ENCODE measurements around the gene SOX18. TPM values are rescaled to one million over a fixed set of nuclear protein-coding genes. Genes with fewer than 3 reads are reported as not detected.
A peak's percentile ranks its signal among the peaks of the same experiment; 100 is the strongest.

Gene SOX18
- total RNA-seq, 1 donor = under 0.01 TPM

DNA sequence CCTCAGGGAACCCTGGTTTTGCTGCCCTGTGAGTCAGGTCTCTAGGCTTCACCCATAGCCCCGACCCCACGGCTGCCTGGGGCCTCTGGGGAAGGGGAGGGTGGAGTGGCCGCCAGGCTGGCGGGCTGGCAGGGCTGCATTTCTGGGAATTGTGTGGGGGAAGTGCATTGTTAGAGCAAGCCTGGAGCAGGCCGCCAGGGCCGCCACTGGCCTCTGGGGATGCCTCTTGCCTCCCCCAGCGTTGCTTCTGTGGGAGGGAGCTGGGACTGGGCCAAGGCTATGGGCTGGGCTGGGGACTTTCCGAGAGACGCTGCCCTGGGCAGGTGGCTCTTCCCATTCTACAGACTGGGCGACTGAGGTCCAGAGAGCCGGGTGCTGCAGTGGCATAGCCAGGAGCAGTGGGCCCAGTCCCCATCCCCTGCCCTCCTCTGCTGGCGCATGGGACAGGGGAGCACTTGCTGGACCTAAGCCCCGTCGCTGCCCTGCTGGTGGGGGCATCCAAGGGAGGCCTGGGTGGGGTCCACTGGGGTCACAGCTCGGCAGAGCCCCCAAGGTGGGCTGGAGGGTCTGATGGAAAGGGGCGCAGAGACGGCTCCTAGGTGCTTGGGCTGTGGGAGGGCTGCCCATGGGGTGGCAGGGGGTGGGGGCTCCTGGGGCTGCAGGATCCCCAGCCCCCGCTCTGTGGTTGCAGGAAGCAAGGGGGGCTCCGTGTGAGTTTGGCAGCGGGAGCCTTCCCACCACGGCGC, 6.6 kb upstream of the SOX18 start:
- H2AFZ ChIP-seq (ENCODE audit: low read length) = no peak overlapping the region
- no peaks in the 10 kb centered on the region for H3K9me3 ChIP-seq (ENCODE audit: low read depth, low read length)
- no peaks in the 10 kb centered on the region for H3K36me3 ChIP-seq (ENCODE audit: insufficient read depth, low read length)
- no peak for DNase-seq (ENCODE audit: insufficient read length, low spot score, missing footprints)
- no peak overlapping the region for H3K27ac ChIP-seq (ENCODE audit: low read depth, low read length)
- H3K27me3 ChIP-seq (ENCODE audit: insufficient read depth, low read length) = no peaks in the 10 kb centered on the region
- H3K4me2 ChIP-seq (ENCODE audit: insufficient read depth, low read length) = no peak overlapping the region
- H3K79me2 ChIP-seq (ENCODE audit: insufficient read depth, low read length) = no peaks in the 10 kb centered on the region
- H3K4me1 ChIP-seq (ENCODE audit: insufficient read depth, low read length) = peaks cover 27% of the 10 kb centered on the region
- H4K20me1 ChIP-seq (ENCODE audit: insufficient read depth, low read length) = peaks cover 3% of the 10 kb centered on the region
- TF ChIP-seq, protein P1, sequence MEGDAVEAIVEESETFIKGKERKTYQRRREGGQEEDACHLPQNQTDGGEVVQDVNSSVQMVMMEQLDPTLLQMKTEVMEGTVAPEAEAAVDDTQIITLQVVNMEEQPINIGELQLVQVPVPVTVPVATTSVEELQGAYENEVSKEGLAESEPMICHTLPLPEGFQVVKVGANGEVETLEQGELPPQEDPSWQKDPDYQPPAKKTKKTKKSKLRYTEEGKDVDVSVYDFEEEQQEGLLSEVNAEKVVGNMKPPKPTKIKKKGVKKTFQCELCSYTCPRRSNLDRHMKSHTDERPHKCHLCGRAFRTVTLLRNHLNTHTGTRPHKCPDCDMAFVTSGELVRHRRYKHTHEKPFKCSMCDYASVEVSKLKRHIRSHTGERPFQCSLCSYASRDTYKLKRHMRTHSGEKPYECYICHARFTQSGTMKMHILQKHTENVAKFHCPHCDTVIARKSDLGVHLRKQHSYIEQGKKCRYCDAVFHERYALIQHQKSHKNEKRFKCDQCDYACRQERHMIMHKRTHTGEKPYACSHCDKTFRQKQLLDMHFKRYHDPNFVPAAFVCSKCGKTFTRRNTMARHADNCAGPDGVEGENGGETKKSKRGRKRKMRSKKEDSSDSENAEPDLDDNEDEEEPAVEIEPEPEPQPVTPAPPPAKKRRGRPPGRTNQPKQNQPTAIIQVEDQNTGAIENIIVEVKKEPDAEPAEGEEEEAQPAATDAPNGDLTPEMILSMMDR (IDR thresholded peaks at IDR 0.05; ENCODE audit: extremely low read depth, low read depth, low read length) = no peak
- no peak overlapping the region for H3K4me3 ChIP-seq (ENCODE audit: insufficient read depth, low read length)

DNA sequence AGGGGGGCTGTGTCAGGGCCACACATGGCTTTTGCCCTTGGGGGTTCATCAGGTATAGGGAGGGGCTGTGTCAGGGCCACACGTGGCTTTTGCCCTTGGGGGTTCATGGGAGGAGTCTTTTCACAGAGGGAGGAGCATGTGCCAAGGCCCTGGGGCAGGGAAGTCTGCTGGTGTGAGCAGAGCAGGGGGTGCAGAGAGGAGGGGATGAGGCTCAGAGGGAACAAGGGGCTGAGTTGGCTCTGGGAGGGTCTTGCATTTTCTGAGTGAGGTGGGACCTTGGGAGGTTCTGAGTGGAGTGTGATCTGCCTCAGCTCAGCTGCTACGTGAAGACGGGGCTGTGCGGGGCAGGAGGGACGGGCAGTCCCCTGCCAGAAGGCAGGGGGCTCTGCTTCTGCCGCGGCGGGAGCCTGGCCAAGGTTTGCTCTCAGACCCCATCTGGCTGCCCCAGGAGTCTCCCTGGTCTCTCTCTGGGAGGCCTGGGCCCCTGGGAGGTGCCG, 6.0 kb upstream of the SOX18 start:
- no peak overlapping the region for H3K4me2 ChIP-seq (ENCODE audit: insufficient read depth, low read length)
- no peak for DNase-seq (ENCODE audit: insufficient read length, low spot score, missing footprints)
- no peaks in the 10 kb centered on the region for H3K9me3 ChIP-seq (ENCODE audit: low read depth, low read length)
- H3K27ac ChIP-seq (ENCODE audit: low read depth, low read length) = no peak overlapping the region
- H3K4me3 ChIP-seq (ENCODE audit: insufficient read depth, low read length) = no peak overlapping the region
- TF ChIP-seq, protein P1 (IDR thresholded peaks at IDR 0.05; ENCODE audit: extremely low read depth, low read depth, low read length) = no peak
- H3K4me1 ChIP-seq (ENCODE audit: insufficient read depth, low read length) = peaks cover 27% of the 10 kb centered on the region
- peaks cover 3% of the 10 kb centered on the region for H4K20me1 ChIP-seq (ENCODE audit: insufficient read depth, low read length)
- no peak overlapping the region for H2AFZ ChIP-seq (ENCODE audit: low read length)
- H3K36me3 ChIP-seq (ENCODE audit: insufficient read depth, low read length) = no peaks in the 10 kb centered on the region
- H3K27me3 ChIP-seq (ENCODE audit: insufficient read depth, low read length) = peaks cover 3% of the 10 kb centered on the region
- no peaks in the 10 kb centered on the region for H3K79me2 ChIP-seq (ENCODE audit: insufficient read depth, low read length)

DNA sequence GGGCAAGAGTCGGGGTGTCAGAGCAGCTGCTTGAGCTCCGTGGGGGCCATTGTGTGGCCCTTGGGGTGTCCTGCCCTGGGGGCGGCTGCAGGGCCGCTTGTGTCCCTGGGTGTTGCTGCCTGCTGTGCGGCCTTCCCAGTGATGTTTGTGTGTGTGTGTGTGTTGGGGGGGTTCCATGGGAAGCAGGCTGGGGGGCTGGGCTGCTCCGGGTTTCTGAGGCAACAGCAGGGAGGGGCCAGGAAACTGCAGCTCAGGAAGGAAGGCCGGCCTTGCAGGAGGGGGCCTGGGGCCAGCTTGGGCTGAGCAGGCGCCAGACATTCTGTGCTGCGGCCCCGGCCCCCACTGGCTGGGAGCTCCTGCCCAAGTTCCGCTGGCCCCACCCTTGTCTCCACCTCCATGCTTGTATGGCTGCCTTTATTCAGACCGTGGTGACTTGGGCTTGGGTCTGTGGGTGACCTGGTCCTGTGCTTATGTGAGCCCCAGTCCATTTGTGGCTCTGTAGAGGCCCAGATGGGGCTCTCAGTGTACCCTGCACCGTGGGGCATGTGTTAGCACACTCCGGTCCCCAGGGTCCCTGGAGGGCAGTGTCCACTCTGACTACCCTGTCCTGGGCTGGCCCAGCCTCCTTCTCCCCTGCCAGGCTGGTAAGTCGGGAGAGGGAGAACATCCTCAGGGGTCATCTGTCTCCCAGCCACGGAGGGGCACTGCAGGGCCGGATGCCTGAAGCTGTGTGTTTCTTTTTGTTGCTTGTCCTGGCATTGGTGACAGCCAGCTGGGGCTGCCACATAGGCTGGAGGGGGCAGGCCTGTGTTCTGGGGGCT, 4.6 kb upstream of the SOX18 start:
- H3K4me3 ChIP-seq (ENCODE audit: insufficient read depth, low read length) = no peak overlapping the region
- peaks cover 27% of the 10 kb centered on the region for H3K4me1 ChIP-seq (ENCODE audit: insufficient read depth, low read length)
- H3K36me3 ChIP-seq (ENCODE audit: insufficient read depth, low read length) = no peaks in the 10 kb centered on the region
- TF ChIP-seq, protein P1 (IDR thresholded peaks at IDR 0.05; ENCODE audit: extremely low read depth, low read depth, low read length) = peak; percentile 46
- no peaks in the 10 kb centered on the region for H3K79me2 ChIP-seq (ENCODE audit: insufficient read depth, low read length)
- H4K20me1 ChIP-seq (ENCODE audit: insufficient read depth, low read length) = peaks cover 3% of the 10 kb centered on the region
- peak overlapping the region; percentile 29 for H2AFZ ChIP-seq (ENCODE audit: low read length)
- H3K9me3 ChIP-seq (ENCODE audit: low read depth, low read length) = no peaks in the 10 kb centered on the region
- H3K27me3 ChIP-seq (ENCODE audit: insufficient read depth, low read length) = peaks cover 9% of the 10 kb centered on the region
- DNase-seq (ENCODE audit: insufficient read length, low spot score, missing footprints) = peak; percentile 96
- H3K4me2 ChIP-seq (ENCODE audit: insufficient read depth, low read length) = no peak overlapping the region
- H3K27ac ChIP-seq (ENCODE audit: low read depth, low read length) = no peak overlapping the region
